Stimulated activated effector memory CD8-positive, alpha-beta T cell treated with anti-CD3 and anti-CD28 coated beads, Interleukin-12 subunit alpha, Interleukin-12 subunit beta, amount 100 ng/mL, for 72 hours (primary cell): ENCODE measurements around the gene PRPF40A.

Experiments used
- ATAC-seq: fragments of 150-1000 bp; cut with Tn5 transposase; 2 replicates; pipeline ENCODE4 v1.10.0; 2021
- DNase-seq, 2 donors: peaks; one replicate each; pipeline ENCODE4 v3.0.0; 2021 to 2022; ENCODE audit warnings: low spot score in 2 of 2
- H3K27ac Mint-ChIP-seq: one replicate; pipeline ENCODE4 v1.8.0; 2022; ENCODE audit warnings: mild to moderate bottlenecking, mixed read lengths
- H3K36me3 Mint-ChIP-seq: one replicate; pipeline ENCODE4 v1.8.0; 2022; ENCODE audit warnings: mild to moderate bottlenecking, mixed read lengths
- H3K4me1 Mint-ChIP-seq: one replicate; pipeline ENCODE4 v1.8.0; 2022; ENCODE audit warnings: mixed read lengths
- H3K4me3 Mint-ChIP-seq: one replicate; pipeline ENCODE4 v1.8.0; 2022; ENCODE audit warnings: mild to moderate bottlenecking, mixed read lengths
- H3K9me3 Mint-ChIP-seq: one replicate; pipeline ENCODE4 v1.8.0; 2022; ENCODE audit warnings: mixed read lengths

Gene PRPF40A

DNA sequence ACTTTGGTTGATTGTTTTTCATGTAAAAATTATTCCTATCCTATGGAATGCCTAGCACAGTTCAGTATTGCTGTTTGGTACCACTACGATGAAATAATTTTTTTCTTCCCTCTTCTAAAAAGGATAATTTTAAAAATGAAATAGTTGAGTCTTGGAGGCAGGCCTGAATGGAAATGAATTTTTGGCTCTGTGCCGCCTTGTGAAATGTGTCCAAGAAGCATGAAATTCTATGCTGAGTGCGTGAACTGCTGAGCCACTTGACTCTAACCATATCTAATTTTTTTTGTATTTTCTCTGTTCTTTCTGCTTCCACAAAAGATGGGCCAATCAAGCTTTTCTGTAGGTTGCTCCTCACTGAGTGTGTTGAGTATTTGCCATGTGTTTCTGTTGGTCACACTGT lies 95.0 kb downstream of the PRPF40A start:
- no peaks in the 10 kb centered on the region for H3K9me3 Mint-ChIP-seq
- H3K36me3 Mint-ChIP-seq: no peaks in the 10 kb centered on the region
- no peaks in the 10 kb centered on the region for H3K4me1 Mint-ChIP-seq
- ATAC-seq (no peak), DNase-seq (no peak)
- H3K27ac Mint-ChIP-seq: no peak overlapping the region
- no peak overlapping the region for H3K4me3 Mint-ChIP-seq

DNA sequence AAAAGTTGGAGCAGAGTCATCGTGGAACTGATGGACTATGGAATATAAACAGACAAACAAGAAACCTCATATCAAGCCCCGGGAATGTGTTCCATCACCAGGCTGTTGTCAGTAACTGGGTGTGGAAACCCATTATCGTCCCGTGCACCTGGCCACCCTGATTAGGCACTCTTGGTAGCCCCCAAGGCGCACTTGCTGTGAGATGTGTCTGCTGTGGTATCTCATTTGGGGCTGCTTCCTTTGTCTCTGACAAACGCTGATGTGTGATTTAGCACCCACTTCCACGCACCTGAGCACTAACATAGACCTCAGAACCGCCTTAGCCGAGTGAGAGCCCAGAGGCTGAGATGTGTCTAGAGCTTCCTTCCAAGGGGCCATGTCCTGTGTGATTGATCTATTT lies 96.3 kb downstream of the PRPF40A start:
- Mint-ChIP-seq H3K36me3 (no peaks in the 10 kb centered on the region), H3K9me3 (no peaks in the 10 kb centered on the region)

DNA sequence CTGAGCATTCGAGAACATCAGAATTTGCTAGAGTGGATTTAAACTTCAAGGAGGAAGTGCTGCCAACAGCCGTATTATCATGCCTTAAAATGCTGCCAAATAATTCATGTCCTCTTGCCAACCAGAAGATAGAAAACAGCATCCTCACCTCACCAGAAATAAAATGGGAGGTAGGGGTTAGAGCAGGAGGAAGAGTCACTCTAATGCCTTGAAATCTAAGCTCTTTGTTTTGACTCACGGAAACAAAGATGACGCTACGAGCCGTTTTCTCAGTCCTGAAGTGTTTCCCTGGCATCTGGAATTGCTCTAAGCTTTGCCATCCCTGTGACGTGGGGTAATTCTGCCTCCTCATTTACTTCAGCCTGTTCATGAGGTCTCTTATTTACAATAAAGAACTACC lies 97.1 kb downstream of the PRPF40A start:
- Mint-ChIP-seq H3K27ac (no peak overlapping the region), H3K9me3 (no peaks in the 10 kb centered on the region), H3K4me3 (no peak overlapping the region), H3K4me1 (no peaks in the 10 kb centered on the region), H3K36me3 (no peaks in the 10 kb centered on the region)
- no peak for DNase-seq
- no peak for ATAC-seq

More for the DNA sequence above, 96.3 kb downstream of the PRPF40A start:
- Mint-ChIP-seq H3K27ac (no peak overlapping the region), H3K4me3 (no peak overlapping the region), H3K4me1 (no peaks in the 10 kb centered on the region)
- no peak for ATAC-seq
- DNase-seq: no peak

DNA sequence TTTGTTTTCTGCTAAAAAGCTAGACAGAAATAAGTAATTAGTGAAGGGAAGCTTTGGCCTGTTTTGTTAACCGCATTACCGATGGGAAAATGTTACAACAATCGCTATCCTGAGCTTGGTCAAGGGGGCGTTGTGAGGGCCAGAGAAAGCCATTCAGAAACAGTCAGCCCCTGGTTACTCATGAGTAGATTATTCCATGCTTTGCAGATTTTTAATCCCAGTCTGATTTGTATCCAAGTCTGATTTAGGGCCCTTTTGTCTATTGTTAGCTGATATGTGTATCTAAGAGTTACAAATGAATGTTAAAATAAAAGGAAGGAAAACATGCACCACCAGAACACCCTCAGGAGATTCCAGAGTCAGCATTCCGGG lies 99.1 kb downstream of the PRPF40A start:
- no peak for ATAC-seq
- Mint-ChIP-seq H3K27ac (no peak overlapping the region), H3K9me3 (no peaks in the 10 kb centered on the region), H3K4me1 (no peaks in the 10 kb centered on the region), H3K4me3 (no peak overlapping the region), H3K36me3 (no peaks in the 10 kb centered on the region)
- DNase-seq: no peak

DNA sequence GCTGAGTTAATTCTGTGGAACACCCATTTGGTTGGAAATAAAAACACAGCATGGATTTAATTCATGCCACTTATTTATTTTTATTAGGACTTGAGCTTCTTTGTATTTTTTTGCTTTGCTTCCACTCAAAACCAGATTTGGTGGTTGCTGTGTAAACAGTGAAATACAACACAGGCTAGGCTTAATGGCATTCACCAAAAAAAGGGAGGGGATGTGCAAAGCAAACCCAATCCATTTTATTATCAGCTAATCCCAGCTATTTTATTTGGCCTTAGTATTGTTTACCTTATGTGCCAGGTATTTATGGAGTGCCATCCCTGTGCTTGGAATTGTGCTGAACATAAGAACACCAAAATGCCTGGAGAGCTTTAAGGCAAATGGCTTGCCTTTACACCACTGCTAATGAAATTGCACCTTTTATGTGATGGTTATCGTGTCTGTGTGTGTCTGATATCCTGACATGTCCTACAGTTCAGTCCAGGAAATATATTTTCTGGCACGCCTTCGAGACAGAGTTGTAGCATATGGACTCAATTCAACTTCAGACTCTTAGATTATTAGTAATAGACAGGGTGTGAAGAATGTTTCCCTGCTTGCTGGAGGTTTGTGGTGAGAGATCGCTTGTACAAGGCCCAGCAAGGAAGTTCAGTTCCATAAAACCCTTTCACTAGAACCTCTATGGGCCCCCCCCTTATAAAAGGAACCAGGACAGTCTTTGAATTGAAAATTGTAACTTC lies 99.6 kb downstream of the PRPF40A start:
- no peaks in the 10 kb centered on the region for H3K36me3 Mint-ChIP-seq
- H3K27ac Mint-ChIP-seq: no peak overlapping the region
- H3K4me3 Mint-ChIP-seq: no peak overlapping the region
- no peaks in the 10 kb centered on the region for H3K4me1 Mint-ChIP-seq
- no peak for DNase-seq
- ATAC-seq: no peak
- no peaks in the 10 kb centered on the region for H3K9me3 Mint-ChIP-seq

DNA sequence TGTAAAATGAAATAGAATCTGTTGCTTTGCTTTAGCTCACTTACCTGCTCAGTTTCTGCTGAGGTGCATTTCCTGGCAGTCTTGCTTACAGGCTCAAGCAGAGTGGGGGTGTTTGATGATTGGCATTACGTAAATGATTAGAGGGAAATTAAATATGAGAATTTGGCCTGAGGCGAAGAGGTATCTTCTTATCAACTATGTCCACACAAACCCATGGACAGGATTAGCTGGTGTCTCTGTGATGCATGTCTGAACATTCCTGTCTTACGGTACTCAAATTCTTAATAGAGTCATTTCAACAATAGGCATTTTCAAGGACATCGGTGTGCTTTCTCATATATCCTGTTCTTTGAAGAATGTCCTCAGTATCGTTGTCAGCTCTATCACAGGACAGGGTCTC lies 102.1 kb downstream of the PRPF40A start:
- peaks cover 9% of the 10 kb centered on the region for H3K4me1 Mint-ChIP-seq
- ATAC-seq: no peak

DNA sequence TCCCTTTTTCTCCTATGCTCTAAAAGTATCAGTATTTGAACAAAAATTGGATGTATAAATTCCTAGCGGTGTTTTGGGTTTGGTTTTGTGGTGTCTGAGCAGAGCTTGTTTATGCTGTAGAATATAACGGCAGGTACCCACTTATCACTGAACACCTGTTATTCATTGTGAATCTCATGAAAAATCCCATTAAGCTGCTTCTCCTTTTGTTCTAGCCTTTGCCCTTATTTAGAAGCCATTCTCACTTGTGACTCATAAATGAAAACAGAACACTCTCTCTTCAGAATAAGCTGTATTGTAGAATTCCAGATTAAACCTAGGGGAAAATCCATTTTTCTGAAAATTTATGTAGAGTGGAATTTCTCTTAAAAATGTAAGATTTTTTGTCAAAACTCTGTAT lies 104.0 kb downstream of the PRPF40A start:
- H3K27ac Mint-ChIP-seq: no peak overlapping the region
- no peaks in the 10 kb centered on the region for H3K9me3 Mint-ChIP-seq
- peaks cover 9% of the 10 kb centered on the region for H3K4me1 Mint-ChIP-seq
- DNase-seq: no peak
- no peak for ATAC-seq
- no peaks in the 10 kb centered on the region for H3K36me3 Mint-ChIP-seq
- H3K4me3 Mint-ChIP-seq: no peak overlapping the region

More for the DNA sequence above, 102.1 kb downstream of the PRPF40A start:
- no peak for DNase-seq
- Mint-ChIP-seq H3K4me3 (no peak overlapping the region), H3K36me3 (no peaks in the 10 kb centered on the region), H3K9me3 (no peaks in the 10 kb centered on the region), H3K27ac (no peak overlapping the region)

DNA sequence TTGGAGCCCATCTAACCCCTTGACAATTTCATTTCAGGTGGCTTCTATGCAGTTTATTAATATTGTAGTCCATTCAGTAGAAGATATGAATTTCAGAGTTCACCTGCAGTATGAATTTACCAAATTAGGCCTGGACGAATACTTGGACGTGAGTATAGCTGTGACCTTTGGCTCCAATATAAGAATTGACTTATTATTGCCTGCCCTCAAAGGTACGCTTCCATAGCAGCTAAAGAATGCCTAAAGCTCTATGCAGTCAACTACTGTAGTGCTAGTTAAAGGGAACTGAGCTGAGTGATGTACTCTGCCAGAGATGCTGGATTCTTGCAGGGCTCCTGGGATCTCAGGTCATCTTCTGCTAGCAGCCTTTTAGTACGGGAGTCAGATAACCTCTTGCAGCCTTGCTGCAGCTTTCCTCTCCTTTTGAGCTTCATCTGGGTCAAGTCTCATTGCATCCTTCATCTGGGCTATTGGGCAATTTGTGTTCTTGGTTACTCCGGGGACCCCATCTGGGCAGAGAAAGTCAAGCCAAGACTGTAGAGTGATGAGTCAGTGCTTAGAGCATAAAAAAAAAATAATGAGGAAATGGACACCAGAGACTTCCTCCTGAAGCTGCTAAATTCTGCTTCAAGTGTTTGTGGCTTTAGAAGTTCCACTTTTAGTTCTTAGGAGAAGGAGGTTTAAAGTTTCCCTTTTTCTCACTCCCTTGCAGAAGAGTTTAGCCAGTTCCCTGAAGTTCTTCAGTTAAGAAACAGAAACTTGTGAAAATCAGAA lies 105.6 kb downstream of the PRPF40A start:
- Mint-ChIP-seq H3K9me3 (no peaks in the 10 kb centered on the region), H3K4me3 (no peak overlapping the region), H3K36me3 (no peaks in the 10 kb centered on the region), H3K27ac (no peak overlapping the region), H3K4me1 (peaks cover 9% of the 10 kb centered on the region)
- ATAC-seq: peak; percentile 52
- no peak for DNase-seq

DNA sequence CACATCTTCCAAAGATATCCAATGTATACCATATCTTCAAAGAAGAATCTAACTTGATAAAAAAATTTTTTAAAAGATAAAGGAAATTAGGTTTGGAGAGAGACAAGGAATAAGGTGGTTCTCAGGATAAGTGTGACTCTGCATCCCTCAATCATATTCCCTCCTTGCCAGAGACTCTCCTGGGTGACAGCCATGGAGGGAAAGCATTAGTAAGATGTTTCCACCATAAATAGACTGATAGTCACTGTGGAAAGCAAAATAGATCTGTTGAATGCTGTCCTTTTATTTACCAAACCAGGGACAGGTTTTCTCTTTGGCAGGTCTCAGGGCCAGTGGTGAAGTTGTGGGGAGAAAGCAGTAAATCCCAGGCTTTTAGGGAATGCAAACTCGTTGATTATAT lies 107.6 kb downstream of the PRPF40A start:
- Mint-ChIP-seq H3K9me3 (no peaks in the 10 kb centered on the region), H3K27ac (no peak overlapping the region), H3K4me1 (peaks cover 9% of the 10 kb centered on the region), H3K36me3 (no peaks in the 10 kb centered on the region), H3K4me3 (no peak overlapping the region)
- no peak for ATAC-seq
- DNase-seq: no peak

DNA sequence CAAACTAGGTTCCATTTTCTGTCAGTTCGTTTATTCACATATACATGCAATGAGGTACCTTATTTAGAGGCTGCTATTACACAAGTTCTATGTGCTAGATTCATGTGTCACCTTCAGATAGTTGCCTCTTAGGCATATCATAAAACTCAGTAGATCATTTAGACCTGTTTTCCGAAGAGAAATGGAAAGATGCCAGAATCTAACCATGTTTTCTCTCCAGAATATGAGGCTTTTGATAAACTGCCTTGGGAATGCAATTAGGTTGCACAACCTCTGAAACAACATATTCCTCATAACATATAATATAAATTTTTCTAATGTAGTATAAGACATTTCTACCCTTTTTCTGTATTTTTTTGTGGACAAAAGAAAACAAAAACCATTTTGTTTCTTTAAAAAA lies 108.1 kb downstream of the PRPF40A start:
- Mint-ChIP-seq H3K4me3 (no peak overlapping the region), H3K4me1 (peaks cover 9% of the 10 kb centered on the region), H3K27ac (no peak overlapping the region), H3K9me3 (no peaks in the 10 kb centered on the region), H3K36me3 (no peaks in the 10 kb centered on the region)
- no peak for ATAC-seq
- DNase-seq: no peak

DNA sequence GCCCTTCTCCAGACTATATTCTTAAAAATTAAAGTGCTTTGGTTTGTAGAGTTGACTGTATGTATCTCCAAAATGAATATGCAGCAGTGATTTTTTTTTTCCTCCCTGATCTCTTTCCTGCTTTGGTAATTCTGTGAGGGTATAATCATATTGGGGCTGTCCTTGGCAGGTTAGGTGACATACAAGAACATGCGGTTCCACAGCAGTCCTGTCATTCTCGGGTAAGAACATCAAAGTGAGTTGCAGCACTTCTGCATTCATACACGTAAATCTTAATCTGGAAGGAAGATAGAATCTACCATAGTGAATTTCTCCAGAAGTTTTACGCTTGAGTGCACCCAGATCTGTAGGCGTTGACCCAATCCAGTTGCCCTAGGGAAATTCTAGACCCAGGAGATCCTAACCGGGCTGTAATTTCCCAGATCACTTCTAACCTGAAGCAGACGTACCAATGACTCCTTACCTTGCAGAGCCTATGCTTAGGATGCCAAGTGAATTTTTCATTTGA lies 109.4 kb downstream of the PRPF40A start:
- no peaks in the 10 kb centered on the region for H3K36me3 Mint-ChIP-seq
- ATAC-seq (no peak), DNase-seq (no peak)
- H3K4me1 Mint-ChIP-seq: peaks cover 9% of the 10 kb centered on the region
- H3K4me3 Mint-ChIP-seq: no peak overlapping the region
- no peak overlapping the region for H3K27ac Mint-ChIP-seq
- H3K9me3 Mint-ChIP-seq: no peaks in the 10 kb centered on the region

DNA sequence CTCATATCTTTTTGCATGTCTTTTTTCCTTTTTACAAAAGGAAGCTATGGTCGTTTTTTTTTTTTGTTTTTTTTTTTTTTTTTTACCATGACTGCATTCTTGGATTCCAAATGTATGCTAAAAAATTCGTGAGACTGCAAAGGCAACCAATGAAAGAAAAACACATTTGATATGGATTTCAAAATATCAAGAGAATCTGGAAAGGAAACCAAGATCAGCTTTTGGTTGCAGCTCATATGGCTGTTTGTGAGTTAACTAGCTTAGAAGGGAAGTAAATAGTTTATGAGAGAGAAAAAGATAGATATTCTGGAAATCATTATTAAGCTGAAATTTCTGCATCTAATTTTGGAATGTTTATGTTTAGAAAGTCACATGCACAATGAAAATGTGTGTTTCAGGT lies 110.3 kb downstream of the PRPF40A start:
- Mint-ChIP-seq H3K36me3 (no peaks in the 10 kb centered on the region), H3K9me3 (no peaks in the 10 kb centered on the region), H3K4me1 (peaks cover 5% of the 10 kb centered on the region), H3K4me3 (no peak overlapping the region), H3K27ac (no peak overlapping the region)
- DNase-seq (no peak), ATAC-seq (no peak)

DNA sequence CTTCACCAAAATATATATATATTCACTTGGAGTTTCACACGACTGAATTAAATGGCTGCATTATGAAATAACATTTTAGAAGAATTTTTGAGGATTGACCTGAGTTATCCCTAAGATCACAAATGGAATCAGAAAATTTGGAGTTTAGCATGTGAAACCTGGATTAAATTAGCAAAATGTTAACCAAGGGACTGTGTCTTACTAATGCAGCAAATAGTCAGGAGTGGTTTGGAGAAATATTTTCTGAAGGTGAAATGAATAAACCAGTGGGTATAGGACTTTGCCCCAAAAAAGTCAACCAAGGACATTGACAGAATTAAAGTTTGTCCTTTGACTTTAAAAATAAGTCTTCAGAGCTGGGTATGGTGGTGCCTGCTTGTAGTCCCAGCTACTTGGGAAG lies 111.2 kb downstream of the PRPF40A start:
- no peak for DNase-seq
- H3K4me1 Mint-ChIP-seq: no peaks in the 10 kb centered on the region
- H3K9me3 Mint-ChIP-seq: no peaks in the 10 kb centered on the region
- H3K27ac Mint-ChIP-seq: no peak overlapping the region
- no peak for ATAC-seq
- H3K4me3 Mint-ChIP-seq: no peak overlapping the region
- no peaks in the 10 kb centered on the region for H3K36me3 Mint-ChIP-seq

DNA sequence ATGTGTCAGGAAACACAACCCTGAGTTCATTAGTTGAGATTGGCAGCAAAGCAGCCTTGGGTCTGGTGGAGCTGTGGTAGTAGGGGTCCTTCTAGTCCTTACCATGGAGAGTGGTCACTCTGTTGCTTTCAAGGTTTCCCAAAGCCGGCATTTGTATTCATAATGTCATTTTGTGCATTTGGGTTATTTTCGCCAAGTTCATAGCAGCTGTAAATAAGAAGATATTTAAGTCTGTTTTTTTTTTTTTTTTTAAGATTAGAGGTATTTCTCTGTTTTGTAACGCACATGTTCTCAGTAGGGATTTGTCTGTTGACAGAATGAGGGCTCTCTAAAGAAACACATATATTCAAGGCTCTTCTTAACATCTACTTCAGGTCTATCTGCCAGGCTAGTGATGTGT lies 114.1 kb downstream of the PRPF40A start:
- Mint-ChIP-seq H3K9me3 (no peaks in the 10 kb centered on the region), H3K36me3 (no peaks in the 10 kb centered on the region), H3K27ac (no peak overlapping the region), H3K4me1 (no peaks in the 10 kb centered on the region), H3K4me3 (no peak overlapping the region)
- ATAC-seq: no peak
- DNase-seq: no peak

DNA sequence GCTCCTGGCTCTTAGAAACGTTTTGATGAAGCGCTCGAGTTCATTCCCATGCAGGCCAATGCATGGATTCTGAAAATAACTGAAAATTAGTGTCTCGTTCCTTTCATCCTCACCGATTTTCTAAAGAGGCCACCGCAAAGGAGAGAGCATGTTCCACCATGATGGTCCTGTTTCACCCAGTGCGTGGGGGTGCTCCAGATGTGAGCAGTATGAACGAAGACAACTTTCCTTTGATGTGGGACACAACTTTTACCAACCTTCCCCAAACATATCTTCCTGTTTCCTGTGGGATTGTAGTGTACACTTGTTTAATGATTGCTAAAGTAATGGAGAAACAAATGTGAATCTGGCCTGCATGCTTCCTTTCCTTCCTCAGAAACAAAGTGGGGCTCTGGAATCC lies 114.5 kb downstream of the PRPF40A start:
- no peak overlapping the region for H3K4me3 Mint-ChIP-seq
- ATAC-seq (no peak), DNase-seq (no peak)
- H3K4me1 Mint-ChIP-seq: no peaks in the 10 kb centered on the region
- no peaks in the 10 kb centered on the region for H3K9me3 Mint-ChIP-seq
- no peak overlapping the region for H3K27ac Mint-ChIP-seq
- H3K36me3 Mint-ChIP-seq: no peaks in the 10 kb centered on the region
